ENCODE measurements around the gene ARHGAP27.
"Not testable (repeated sequence)": the region's sequence is repeated elsewhere in the genome, so short reads cannot be mapped to it uniquely, and the experiment has no call there.

Gene ARHGAP27

GRCh38 chr17:45355087-45355486 lies 77.6 kb downstream of the ARHGAP27 start:
- FAIRE-seq, result no peak

- FAIRE-seq, result no peak
Observed at GRCh38 chr17:45353043-45353442, 79.6 kb downstream of the ARHGAP27 start.

GRCh38 chr17:45351831-45352230 lies 80.8 kb downstream of the ARHGAP27 start:
- FAIRE-seq, result no peak

- FAIRE-seq, result no peak
Observed at GRCh38 chr17:45347444-45347843, 85.2 kb downstream of the ARHGAP27 start.

- FAIRE-seq, result no peak
Observed at GRCh38 chr17:45346216-45347015, 86.3 kb downstream of the ARHGAP27 start.

- FAIRE-seq, result no peak
Observed at GRCh38 chr17:45345554-45346215, 87.0 kb downstream of the ARHGAP27 start.

GRCh38 chr17:45345246-45345553 lies 87.5 kb downstream of the ARHGAP27 start:
- no peak for FAIRE-seq

- FAIRE-seq, result not testable (repeated sequence)
Observed at GRCh38 chr17:45343967-45344664, 88.6 kb downstream of the ARHGAP27 start.

All from islet of Langerhans (tissue), 1 donor.